Erythroblast (primary cell): Measurements from ENCODE around the gene SERINC3.

Experiments used
- DNase-seq, 2 experiments: peaks; one replicate each; lab custom pipeline; 2025; lab: John Stamatoyannopoulos, UW
- GATA1 ChIP-seq: IDR thresholded peaks from 2 replicates; pipeline ENCODE4 v1.6.1; 2011; ENCODE audit warnings: low read depth, mild to moderate bottlenecking, control low read depth, low read length, moderate library complexity
- POLR2A ChIP-seq: IDR thresholded peaks from 2 replicates; pipeline ENCODE4 v1.6.1; 2011; ENCODE audit warnings: mild to moderate bottlenecking, low read length

Gene SERINC3

DNA sequence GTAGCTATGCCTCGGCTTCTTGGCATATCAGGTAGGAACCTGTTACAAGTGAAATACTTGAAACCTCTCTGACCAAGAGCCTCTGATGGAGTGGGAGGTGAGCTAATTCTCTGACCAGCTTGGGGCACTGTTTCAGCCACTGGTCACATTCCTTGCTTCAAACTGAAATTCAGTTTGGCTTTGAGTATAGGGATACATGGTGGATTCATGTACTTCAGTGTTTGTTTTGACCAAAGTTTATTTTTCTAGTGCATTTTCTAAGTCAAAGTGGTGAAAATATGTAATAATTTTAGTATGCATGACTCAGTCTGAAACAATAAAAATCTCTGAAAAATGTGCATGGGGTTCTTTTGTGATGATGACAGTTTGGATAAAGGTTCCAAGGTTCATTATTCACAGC, 27.6 kb downstream of the SERINC3 start:
- TF ChIP-seq POLR2A (no peak), GATA1 (no peak)
- no peak for DNase-seq

GRCh38 chr20:44491635-44492395, 30.1 kb downstream of the SERINC3 start:
- DNase-seq = no peak
- TF ChIP-seq POLR2A (no peak), GATA1 (no peak)

DNA sequence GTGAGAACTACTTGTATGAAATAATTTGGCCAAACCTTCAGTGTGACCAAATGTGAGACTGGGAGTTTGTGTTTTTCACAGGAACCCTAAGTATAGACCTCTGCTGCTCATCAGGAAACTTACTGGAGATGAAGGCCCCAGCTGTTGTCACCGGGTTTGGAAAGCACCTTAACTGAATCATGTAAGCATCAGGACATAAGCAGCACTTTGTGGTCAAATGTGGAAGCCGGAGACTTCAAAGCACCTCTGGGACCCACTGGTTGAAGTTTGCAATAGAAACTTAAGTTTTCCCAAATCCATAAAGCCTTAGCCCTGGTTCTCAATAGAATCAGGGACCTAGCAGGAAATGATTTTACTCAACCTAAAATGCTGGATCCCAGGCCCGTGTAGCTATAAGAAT, 31.9 kb downstream of the SERINC3 start:
- TF ChIP-seq POLR2A (no peak), GATA1 (no peak)
- no peak for DNase-seq

- DNase-seq = no peak
- no peak for TF ChIP-seq GATA1
- no peak for TF ChIP-seq POLR2A
These were observed 32.6 kb downstream of the SERINC3 start for GRCh38 chr20:44489223-44489622.

DNA sequence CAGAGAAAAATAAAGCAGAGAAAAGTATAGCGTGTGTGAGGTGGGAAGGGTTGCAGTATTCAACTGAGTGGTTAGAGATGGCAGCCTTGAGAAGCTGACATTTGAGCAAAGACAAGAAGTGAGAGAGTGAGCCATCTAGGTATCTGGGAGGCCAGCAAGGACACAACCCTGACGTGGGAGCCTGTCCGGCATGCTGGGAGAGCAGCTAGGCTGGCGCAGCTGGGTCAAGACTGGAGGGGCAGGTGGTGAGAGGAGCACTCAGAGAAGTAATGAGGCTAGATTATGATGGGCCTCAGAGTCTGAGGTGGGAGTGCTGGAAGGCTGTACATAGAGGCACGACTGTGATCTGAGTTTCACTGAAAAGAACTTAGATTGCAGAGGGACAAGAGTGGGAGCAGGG, 33.3 kb downstream of the SERINC3 start:
- TF ChIP-seq GATA1 = no peak
- TF ChIP-seq POLR2A = no peak
- no peak for DNase-seq

- DNase-seq = no peak
- no peak for TF ChIP-seq GATA1
- no peak for TF ChIP-seq POLR2A
These were observed 36.1 kb downstream of the SERINC3 start for GRCh38 chr20:44485830-44486198.

DNA sequence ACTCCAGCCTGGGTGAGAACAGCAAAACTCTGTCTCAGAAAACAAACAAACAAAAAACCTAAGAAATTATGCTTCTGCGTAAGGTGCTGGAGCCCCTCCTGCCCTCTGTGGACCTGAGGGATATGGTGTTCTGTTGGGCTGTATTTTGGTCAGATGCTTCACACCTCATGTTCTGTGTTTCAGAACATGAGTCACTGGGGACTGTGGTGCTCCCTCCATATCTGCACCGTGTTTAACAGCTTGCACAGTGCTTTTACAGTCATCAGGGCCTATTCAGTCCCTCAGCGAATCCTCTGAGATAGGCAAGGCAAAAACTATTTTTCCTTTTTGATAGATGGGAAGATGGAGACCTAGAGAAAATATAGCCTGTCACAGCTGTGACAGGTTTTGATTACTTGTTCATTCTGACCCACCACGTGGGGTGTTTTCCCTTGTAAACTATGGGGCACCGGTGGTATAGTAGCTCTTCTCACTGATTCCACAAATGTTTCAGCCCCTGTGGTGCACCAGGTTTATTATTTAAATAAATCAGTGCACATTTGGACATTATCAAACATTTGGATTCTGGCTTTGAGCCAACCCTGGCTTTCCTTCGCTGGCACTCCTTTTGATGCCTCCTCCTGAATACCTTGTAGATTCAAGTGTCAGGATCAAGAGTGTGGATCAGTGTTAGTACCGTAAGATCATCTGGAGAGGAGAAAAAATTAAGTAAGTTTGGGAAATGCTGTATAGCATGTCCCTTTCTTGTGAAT, 36.6 kb downstream of the SERINC3 start:
- no peak for TF ChIP-seq GATA1
- no peak for TF ChIP-seq POLR2A

GRCh38 chr20:44483112-44483511, 38.8 kb downstream of the SERINC3 start:
- TF ChIP-seq POLR2A (no peak), GATA1 (no peak)
- no peak for DNase-seq

More for the DNA sequence above, 36.6 kb downstream of the SERINC3 start:
- no peak for DNase-seq

DNA sequence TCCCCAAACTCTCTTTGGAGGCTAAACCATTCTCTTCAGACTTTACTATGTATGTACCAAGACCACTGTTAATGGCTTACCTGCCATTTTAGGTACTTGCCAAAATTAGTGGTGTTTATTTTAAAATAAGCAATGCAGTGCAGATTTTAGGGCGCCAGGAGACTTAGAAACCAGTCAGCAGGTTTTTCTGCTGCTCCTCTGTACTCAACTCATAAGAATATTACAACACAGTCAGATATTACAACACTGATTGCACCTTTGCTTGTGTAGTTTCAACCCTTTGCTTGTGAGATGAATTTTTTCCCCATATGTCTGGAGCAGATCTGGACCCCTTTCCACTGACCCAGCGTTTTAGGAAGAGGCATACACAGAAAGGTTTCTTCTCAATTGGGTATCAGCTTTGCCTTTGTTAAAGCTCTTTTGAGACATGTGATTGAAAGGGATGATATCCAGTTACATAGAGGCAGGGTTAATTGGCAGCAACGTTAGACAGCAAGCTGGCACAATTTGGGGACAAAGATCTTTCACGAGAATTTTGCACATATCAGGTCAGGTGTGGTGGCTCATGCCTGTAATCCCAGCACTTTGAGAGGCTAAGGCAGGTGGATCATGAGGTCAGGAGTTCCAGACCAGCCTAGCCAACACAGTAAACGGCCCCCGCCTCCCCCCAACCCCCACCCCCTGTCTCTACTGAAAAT, 40.0 kb downstream of the SERINC3 start:
- no peak for TF ChIP-seq GATA1
- TF ChIP-seq POLR2A = no peak
- DNase-seq = no peak

DNA sequence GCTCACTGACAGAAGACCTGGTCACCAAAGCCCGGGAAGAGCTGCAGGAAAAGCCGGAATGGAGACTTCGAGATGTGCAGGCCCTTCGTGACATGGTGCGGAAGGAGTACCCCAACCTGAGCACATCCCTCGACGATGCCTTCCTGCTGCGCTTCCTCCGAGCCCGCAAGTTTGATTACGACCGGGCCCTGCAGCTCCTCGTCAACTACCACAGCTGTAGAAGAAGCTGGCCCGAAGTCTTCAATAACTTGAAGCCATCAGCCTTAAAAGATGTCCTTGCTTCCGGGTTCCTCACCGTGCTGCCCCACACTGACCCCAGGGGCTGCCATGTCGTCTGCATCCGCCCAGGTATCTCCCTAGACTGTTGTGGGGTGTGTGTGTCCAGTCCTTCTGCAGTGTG, 41.8 kb downstream of the SERINC3 start:
- TF ChIP-seq POLR2A = no peak
- TF ChIP-seq GATA1 = no peak
- no peak for DNase-seq

DNA sequence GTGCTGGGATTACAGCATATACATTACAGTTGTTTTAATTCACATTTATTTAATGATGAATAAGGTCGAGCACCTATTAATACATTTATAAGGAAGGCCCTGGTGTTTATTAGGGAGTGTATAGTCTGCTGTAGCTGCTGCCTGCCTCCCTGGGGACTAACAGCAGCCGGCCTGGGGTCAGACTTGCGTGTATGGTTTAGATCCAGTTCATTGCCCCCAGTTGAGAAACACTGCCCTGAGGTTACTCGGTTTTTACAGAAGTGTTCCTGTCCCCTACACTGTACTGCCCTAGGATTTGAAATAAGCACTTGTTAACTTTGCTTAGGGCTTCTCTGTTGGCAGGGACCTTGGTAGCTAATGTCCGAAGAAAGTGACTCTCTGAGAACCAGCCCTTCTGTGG, 42.2 kb downstream of the SERINC3 start:
- TF ChIP-seq POLR2A = no peak
- TF ChIP-seq GATA1 = no peak

GRCh38 chr20:44478206-44478605, 43.7 kb downstream of the SERINC3 start:
- TF ChIP-seq GATA1 (no peak), POLR2A (no peak)
- peak; percentile 41 to 53 for DNase-seq

More for the DNA sequence above, 42.2 kb downstream of the SERINC3 start:
- DNase-seq = no peak

GRCh38 chr20:44477151-44477550, 44.7 kb downstream of the SERINC3 start:
- no peak for TF ChIP-seq GATA1
- no peak for TF ChIP-seq POLR2A
- DNase-seq = peak in 1 of 2 experiments; percentile 42

DNA sequence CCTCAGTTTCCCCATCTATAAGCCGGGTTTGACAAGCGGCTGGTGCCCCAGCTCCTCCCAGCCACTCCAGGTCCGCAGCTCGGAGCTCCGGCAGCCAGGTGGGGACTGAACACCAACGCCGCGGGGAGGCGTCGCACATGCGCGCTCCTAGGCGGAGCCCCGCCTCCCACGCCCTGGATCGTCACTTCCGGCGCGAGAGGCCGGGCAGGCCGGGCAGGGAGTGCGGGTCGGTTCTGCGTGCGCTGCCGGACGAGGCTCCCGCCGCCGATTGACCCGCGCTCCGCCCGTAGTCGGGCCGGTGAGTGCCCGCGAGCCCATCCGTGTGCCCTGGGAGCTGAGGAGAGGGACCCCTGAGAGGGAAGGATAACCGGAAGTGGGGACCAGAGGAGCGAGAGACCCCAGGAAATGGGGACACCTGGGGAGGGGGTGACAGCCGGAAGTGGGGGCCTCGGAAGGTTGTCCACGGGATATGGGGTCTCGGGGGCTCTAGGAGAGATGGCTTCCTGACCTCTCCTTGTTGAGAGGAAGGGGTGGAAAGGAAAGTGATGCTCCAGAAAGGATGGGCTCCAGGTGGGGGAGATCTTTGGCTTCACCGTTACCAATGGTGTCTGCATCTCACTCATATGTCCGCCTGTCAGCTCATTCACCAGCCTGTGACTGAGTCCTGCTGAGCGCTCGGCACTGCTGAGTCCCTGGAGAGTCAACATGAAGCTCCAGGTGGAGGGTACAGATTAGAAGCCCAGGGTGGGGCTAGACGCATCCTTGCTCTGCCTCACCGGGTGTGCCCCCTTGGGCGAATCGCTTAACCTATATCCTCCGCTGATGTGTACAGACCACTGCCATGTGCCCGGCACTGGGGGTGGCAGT, 45.9 kb downstream of the SERINC3 start, which contains the start of gene TTPAL:
Gene TTPAL (plus strand): TSS at position 181 of the 867 bp plus-strand sequence. CDS start 4,126 bp downstream, outside the sequence.
- peak; percentile 95 to 96 for DNase-seq
- TF ChIP-seq GATA1 = no peak
- TF ChIP-seq POLR2A = peak; percentile 99
